NCI-H2081 treated with DMSO at 0.1 percent for 48 hours (cell line): ENCODE data around the gene RPS5.
"Not testable (repeated sequence)": the region's sequence is repeated elsewhere in the genome, so short reads cannot be mapped to it uniquely, and the experiment has no call there.

ENCODE experiments used
- DNase-seq: peaks from one replicate; lab custom pipeline; 2025; lab: John Stamatoyannopoulos, UW

RPS5 gene

DNA sequence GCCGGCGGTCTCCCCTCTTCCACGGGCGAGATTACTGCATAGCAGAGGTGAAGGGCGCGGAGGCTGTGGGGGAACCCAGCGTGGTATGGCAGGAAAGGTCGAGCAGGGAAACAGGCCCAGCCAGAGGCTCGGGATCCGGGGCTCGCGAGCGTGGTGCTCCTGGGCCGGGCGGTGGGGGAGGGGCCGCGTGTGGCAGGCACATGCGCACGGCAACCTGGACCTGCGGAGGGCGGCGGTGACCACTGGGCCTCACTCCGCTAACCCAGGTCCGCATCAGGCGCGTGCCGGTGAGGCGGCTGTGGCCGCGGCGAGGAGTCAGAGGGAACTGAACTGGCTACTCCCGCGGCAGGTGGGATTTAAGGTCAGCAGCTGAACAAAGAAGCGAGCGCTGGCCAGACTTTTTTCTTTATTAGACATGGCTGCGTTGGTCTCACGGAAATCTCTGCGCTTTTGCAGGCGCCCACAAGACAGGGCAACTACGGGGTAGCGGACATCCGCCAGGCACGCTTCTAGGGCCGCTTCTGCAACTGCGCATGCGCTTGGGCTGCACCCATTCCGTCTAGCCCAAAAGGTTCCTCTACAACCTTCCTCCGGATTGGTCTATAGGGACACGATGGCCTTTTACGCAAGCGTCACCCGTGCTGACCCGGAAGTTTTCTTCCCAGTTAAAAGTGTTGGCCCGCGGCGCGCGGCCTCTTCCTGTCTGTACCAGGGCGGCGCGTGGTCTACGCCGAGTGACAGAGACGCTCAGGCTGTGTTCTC, at the start of gene RPS5:
Gene RPS5 (plus strand): TSS at position 694 of the 762 bp plus-strand sequence. CDS start 869 bp downstream, outside the sequence.
- DNase-seq: peak; percentile 94

- DNase-seq: no peak
Observed at GRCh38 chr19:58338336-58338735, 48.7 kb upstream of the RPS5 start.

GRCh38 chr19:58338825-58339558, 48.1 kb upstream of the RPS5 start:
- no peak for DNase-seq

DNA sequence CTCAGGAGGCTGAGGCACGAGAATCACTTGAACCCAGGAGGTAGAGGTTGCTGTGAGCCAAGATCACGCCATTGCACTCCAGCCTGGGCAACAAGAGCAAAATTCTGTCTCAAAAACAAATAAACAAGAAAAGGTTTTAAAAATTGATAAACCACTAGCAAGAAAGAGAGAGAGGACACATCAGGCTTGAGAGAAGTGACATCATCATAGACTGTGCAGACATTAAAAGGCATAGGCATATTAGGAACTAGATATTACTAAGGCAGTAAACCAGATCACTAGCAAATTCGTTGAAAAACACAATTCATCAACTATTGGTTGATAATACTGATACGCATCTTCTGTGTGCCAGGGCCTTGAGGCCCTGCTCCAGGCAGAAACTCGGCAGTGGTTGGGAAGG, 41.5 kb upstream of the RPS5 start:
- DNase-seq: no peak

DNA sequence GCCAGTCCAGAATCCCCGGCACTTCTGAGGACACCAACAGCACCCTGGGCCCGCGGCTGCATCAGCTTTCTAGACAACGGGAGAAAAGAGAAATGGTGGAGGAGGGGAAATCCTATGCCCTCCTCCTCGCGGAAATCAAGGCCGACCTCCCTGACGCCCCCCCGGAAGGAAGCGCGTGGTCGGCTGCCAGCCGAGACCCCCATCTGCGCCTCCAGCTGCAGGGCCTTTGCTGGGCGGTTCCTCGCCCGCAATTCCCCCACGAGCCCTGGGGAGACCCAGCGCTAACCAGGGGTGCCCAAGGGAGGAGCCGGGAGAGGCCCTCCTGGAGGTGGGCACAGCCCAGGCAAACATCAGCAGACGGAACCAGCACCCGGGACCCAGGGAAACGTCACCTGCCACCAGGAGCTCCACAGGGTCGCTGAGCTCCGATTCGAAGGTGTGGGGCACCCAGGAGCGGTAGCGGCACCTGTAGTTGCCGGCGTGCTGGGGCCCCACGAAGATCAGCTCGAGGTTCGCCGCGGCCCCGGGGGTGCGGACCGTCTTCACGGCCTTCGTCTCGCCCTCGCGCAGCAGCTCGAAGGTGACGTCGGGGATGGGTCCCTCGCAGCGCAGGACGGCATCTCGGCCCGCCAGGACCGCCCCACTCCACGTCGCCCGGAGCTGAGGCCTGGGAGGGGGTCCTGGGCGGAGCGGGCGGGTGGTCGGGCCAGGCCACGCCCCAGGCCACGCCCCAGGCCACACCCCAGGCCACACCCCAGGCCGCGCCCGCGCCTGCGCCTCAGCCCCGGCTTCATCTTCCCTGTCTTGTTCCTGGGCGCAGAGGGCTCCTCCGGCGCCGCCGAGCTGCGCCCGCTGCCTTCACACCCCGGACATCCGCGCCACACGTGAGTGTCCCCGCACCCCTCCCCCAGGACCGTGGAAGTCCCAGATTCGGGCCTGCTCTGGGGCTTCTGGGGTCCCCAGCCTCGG, 39.8 kb upstream of the RPS5 start:
- DNase-seq: peak; percentile 12

DNA sequence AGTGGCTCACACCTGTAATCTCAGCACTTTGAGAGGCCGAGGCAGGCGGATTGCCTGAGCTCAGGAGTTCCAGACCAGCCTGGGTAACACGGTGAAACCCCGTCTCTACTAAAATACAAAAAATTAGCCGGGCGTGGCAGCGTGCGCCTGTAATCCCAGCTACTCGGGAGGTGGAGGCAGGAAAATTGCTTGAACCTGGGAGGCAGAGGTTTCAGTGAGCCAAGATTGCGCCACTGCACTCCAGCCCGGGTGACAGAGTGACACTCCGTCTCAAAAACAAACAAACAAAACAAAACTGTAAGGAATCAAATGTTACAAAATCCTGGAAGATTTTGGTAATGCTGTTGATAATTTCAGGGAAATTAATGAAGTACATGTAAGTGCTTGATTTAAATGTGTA, 39.0 kb upstream of the RPS5 start:
- not testable (repeated sequence) for DNase-seq

DNA sequence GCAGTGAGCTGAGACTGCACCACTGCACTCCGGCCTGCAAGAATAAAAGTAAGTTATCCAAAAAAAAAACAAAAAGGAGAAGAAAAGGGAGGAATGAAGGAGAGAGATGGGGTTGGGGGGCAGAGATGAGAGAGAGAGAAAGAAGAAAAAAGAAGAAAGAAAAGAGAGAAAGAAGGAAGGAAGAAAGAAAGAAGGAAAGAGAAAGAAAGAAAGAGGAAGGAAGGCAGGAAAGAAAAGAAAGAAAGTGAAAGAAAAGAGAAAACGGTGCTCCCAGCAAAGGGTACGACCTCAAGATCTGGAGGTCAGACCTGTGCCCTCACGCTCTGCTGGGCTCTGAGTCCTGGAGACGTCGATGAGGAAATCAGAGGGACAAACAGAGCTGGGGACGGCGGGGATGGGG, 37.5 kb upstream of the RPS5 start:
- no peak for DNase-seq

- no peak for DNase-seq
Observed at GRCh38 chr19:58350001-58350861, 36.8 kb upstream of the RPS5 start.

DNA sequence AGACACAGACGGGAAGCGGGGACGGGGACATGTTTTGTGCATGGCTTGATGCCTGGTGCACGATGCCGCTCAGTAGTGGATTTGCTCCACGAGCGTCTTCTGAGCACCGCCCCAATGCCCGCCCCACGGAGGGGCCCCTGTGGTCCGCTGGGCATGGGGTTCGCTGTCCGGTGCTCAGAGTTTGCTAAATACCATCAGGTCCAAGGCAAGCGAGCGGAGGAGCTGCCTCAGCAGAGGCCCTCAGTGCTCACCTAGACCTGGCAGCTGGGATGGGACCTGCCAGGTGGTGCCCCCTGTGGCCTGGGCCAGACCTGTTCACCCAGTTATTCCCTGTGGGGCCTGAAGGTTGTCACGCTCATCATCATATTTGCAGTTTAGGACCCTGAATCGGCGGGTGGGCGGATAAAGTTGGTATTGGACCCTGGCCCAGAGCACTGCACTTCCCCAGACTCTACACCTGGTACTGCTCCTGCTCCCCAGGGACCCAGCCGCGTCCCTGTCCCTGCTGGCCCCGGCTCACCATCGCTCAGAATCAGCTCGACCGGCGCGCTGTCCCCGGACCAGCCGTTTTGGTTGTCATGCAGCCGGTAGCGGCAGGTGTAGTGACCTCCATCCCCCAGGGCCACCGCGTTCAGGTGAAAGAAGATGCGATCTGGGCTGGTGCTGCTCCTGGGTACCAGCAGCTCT, 36.1 kb upstream of the RPS5 start:
- DNase-seq: no peak

- DNase-seq: no peak
Observed at GRCh38 chr19:58351558-58351878, 35.6 kb upstream of the RPS5 start.

- DNase-seq: no peak
Observed at GRCh38 chr19:58351990-58352755, 34.9 kb upstream of the RPS5 start.

DNA sequence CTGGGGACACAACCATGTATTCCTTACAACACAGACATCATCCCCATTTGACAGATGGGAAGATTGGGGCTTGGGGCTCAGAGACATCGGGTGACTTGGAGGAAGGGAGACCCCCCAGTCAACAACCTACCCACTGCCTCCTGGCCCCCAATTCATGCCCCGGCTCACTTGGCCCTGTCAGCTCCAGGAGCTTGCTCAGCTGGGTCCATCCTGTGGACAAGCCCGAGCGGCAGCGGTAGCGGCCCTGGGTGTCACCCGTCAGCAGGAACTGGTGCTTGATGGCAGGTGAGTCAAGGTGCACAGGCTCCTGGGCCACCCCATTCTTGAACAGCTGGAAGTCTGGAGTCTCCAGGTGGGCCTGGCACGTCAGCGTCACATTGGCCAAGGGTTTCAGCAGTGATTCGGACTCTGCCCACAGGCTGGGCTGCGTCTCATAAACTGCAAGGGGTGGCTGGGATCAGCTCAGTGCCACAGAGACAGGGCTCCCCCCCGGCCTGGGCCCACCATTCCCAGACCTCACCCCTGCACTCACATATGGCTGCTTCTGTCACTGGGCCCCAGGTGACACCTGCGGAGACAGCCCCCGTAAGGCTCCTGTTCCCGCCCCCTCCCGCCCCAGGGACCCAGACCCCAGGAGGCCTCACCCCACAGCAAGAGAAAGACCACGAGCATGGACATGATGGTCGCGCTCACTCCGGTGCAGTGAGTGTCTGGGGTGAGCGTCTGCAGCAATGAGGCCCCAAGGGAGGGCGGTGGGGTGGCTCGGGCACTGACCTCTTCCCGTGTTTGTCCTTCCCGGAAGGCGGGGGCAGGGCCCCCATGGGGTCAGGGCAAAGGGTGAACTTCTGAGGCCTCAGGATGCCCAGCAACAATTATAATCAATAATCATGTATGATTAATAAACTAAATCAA, 34.1 kb upstream of the RPS5 start, which contains the start of gene A1BG:
Gene A1BG (minus strand): TSS at position 733 of the 912 bp plus-strand sequence. CDS start 55 bp downstream, at position 678.
- no peak for DNase-seq

GRCh38 chr19:58353717-58354477, 33.2 kb upstream of the RPS5 start:
- no peak for DNase-seq

- no peak for DNase-seq
Observed at GRCh38 chr19:58354478-58355030, 32.5 kb upstream of the RPS5 start.

DNA sequence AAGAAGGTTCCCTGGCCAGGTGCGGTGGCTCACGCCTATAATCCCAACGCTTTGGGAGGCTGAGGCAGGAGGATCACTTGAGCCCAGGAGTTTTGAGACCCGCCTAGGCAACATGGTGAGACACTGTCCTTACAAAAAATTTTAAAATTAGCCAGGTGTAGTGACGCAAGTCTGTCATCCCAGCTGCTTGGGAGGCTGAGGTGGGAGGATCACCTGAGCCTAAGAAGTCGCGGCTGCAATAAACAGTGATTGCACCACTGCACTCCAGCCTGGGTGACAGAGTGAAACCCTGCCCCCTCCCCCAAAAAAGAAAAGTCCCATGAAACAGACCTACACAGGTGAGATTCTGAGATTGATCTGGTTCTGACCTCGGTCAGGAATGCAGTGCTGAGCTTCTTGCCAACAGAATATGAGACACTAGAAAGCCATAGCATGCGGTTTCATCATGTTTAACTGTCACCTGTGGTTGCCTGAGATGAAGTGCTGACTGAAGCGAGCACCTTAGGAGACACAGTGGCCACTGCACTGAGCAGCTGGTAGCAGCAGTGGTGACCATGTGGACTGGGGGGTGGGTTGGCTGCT, 31.8 kb upstream of the RPS5 start:
- no peak for DNase-seq

- DNase-seq: no peak
Observed at GRCh38 chr19:58355908-58356765, 30.9 kb upstream of the RPS5 start.
